HS-27A (cell line): ENCODE data around the gene CCDC34.

Experiments
- DNase-seq: peaks from one replicate; pipeline ENCODE4 v3.0.0-alpha.2; 2012; ENCODE audit warnings: low read depth, missing footprints

The CCDC34 gene

GRCh38 chr11:27290261-27291050 is 72.6 kb downstream of the CCDC34 start:
- no peak for DNase-seq
